IPS DF 4.7 (cell line): ENCODE data around the gene BCOR.

Experiments used
- DNase-seq: peaks from one replicate; pipeline ENCODE4 v3.0.0-alpha.2; 2013; ENCODE audit warnings: low spot score; ENCODE audit errors: extremely low read depth

The BCOR gene

DNA sequence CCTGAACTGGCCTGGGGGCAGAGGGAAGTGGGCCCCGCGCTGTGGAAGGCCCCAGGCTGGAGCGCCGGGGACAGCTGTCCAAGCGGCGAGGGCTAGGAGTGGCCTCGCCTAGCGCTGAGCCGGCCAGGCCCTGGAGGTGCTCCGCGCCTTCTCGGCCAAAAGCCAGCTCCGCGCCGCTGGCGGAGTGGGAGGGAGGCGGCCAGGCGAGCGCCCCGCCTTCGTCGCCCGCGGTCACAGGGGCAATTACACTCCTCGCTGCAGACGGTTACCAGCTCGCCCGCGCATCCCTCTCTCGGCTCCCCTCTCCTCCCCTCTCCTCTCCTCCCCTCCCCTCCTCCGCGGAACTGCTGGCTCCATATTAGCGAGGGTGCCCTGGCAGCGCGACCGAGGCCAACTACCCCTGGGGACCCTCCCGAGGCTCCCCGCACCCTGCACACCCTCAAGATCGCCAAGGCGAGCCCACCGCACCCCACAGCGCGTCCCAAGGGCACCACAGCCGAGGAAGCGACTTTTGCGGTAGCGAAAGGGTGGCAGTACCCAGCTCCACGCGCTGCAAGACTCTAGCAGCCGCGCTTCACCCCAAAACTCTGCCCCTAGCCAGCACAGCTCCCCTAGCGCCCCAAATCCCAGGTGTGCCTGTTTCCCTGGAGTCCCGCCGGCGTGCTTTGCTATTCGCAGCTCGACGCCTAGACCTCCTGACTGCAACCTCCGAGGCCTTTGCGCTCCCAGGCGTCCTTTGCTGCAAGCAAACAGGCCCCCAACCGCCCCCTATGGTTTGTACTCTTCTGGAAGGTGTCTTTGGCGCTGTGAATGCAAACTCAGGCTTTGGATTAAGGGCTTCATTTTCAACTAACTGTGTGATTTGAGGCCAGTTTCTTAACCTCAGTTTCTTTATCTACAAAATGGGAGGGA, 91.4 kb downstream of the BCOR start:
- no peak for DNase-seq

DNA sequence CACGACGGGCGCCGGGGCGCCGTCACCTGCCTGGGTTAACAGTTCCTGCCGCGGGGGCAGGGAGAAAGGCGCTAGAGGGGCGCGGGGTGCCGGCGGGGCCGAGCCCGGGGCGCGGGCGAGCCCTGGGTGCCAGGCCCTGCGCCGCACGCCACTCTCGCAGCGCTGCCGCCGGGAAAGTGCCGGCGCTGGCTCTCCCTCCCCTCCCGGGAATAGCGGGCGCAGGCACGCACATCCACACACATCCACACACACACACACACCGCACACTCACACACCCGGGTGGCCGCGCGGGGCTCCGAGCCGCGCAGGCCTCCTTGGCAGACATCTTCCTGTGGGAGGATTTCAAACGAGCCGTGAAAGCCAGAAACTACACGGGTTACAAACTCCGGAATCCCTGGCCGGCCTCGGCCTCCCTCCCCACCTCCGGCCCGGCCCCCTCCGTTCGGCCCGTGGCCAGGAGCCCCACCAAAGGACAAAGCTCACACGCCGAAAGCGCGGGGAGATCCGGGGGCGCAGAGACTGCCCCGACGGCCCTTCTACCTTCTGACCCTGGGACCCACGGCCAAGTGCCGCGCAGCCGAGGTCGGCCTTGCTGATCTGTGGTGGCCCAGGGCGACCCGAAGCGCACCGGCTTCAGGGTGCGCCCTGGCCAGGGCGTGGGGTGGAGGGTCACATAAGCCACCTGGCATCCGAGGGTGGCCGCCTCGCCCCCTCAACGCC, 92.3 kb downstream of the BCOR start:
- DNase-seq: no peak

DNA sequence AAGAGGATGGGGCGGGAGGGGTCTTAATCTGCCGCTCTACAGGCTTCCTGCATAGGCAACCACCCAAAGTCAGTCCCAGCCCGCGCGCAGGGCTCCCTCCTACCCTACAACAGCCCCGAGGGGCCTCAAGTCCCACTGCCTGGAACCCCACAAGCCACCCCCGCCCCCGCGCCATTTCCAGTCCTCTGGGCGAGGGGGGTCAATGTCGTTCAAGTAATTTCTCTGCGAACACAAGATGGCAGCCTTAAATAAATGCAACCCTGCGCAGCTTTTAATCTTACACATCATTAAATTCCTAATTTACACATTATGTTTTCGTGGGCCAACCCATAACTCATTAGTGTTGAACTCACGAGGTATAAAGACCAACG, 92.9 kb downstream of the BCOR start:
- DNase-seq: no peak

DNA sequence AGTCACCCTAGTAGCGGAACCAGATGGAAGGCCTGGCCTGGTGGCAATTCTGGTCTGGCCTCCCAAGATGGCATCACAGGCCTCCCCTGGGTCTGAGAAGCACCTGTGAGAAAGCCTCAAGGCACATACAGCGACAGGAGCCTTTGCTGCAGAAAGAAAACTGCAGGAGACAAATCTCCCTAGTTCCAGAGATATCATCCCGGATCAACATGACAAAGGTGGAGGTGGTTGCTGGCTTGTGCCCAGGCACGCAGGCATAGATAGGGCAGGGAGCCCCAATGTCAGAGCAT, 93.6 kb downstream of the BCOR start:
- DNase-seq: no peak

DNA sequence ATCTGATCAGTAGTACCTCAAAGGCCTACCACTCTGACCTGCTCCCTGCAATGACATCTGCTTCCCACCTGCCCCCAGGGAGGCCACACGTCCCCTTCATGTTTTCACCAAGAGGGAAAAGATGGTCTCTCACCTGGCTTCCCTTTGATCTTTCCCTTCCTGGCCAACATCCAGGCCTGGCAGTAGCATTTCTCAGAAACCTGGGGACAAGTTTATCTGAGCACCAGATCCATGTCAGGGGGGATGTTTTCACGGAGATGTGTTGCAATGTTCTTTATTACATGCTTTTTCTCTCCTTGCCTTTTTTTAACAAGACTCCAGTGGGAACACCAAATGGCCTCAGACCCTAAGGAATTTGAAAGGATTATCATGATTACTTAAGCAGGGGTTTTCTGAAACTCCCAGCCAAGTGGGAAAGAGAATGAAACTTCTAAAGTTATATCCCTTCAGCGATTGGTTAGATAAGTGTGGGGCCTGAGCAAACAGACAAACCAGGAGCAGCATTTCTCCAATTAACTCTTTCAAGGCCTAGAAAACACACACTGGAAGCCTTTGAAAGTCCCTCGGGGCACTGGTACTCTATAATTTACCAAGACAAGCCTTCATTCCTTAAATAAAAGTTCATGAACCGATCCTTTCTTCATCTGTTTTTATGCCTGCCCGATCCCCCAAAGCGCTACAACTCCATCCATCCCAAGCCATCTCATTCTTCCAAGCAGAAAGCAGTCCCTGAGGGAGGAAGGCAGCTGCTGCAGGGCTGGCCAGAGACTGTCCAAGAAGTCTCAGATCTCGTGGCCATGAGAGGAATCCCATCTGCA, 94.1 kb downstream of the BCOR start:
- no peak for DNase-seq

DNA sequence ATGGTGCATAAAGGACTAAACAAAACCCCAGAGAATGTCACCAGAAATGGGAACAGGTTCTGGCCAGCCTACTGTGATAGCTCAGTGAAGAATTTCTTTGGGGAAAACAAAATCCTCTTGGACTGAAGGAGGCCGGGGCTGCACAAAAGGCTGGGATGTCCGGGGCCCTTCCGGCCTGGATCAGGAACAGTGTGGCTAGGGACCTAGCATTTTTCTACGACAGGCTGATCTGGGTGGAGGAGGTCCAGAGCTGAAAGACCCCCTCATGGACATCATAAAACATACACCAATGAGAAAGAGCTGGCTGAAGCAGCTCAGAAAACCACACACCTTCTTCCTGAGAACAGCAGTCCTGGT, 94.7 kb downstream of the BCOR start:
- no peak for DNase-seq
